HFFc6 (cell line): ENCODE data around the gene AXIN2. TPM values are rescaled to one million over a fixed set of nuclear protein-coding genes. Genes with fewer than 3 reads are reported as not detected.

Source experiments
- DNase-seq: peaks from one replicate; pipeline ENCODE4 v3.0.0-alpha.2; 2018
- H3K27ac Mint-ChIP-seq: 2 replicates; pipeline ENCODE4 v1.8.0; 2020; ENCODE audit warnings: mild to moderate bottlenecking, mixed read lengths
- H3K27me3 Mint-ChIP-seq: 2 replicates; pipeline ENCODE4 v1.8.0; 2021; ENCODE audit warnings: mild to moderate bottlenecking, moderate library complexity, mixed read lengths; ENCODE audit not compliant: insufficient read depth
- H3K36me3 Mint-ChIP-seq: 2 replicates; pipeline ENCODE4 v1.8.0; 2021; ENCODE audit warnings: low read depth, mixed read lengths
- H3K4me1 Mint-ChIP-seq: 2 replicates; pipeline ENCODE4 v1.8.0; 2020; ENCODE audit warnings: low read depth, mixed read lengths
- H3K4me3 Mint-ChIP-seq: 2 replicates; pipeline ENCODE4 v1.8.0; 2020; ENCODE audit warnings: mild to moderate bottlenecking, moderate library complexity, mixed read lengths
- H3K9me3 Mint-ChIP-seq: 2 replicates; pipeline ENCODE4 v1.8.0; 2020; ENCODE audit warnings: mild to moderate bottlenecking, mixed read lengths
- CTCF ChIP-seq: fragments of 200-600 bp; sonication (generic); IDR thresholded peaks from 2 replicates; pipeline ENCODE4 v1.5.0; 2021; ENCODE audit warnings: antibody characterized with exemption, mild to moderate bottlenecking
- total RNA-seq, 6 experiments: library from RNA; stranded (reverse); fragmentation: NEBNext Ultra II Directional; extraction: Animal tissue kit (Norgen Biotek cat#: 25700); gene quantifications; 2 replicates in 1 of 6; 3 replicates in 5 of 6; pipeline ENCODE4 v1.2.3, GENCODE V29; 2021

The AXIN2 gene
- total RNA-seq, 6 experiments from 2014 or later, result 0.17 to 0.57 (median 0.39) TPM

GRCh38 chr17:65495122-65496055 is 66.1 kb downstream of the AXIN2 start:
- no peak overlapping the region for H3K27ac Mint-ChIP-seq
- H3K9me3 Mint-ChIP-seq, result no peaks in the 10 kb centered on the region
- H3K4me3 Mint-ChIP-seq, result no peak overlapping the region
- no peaks in the 10 kb centered on the region for H3K36me3 Mint-ChIP-seq
- DNase-seq, result no peak
- no peaks in the 10 kb centered on the region for H3K4me1 Mint-ChIP-seq
- TF ChIP-seq CTCF, result no peak
- H3K27me3 Mint-ChIP-seq, result peaks cover 7% of the 10 kb centered on the region; the same call in 1 of the 2 replicates

- no peak for DNase-seq
- H3K36me3 Mint-ChIP-seq, result no peaks in the 10 kb centered on the region
- no peak for TF ChIP-seq CTCF
- H3K27ac Mint-ChIP-seq, result no peak overlapping the region
- H3K4me1 Mint-ChIP-seq, result no peaks in the 10 kb centered on the region
- H3K9me3 Mint-ChIP-seq, result no peaks in the 10 kb centered on the region
- H3K27me3 Mint-ChIP-seq, result peaks cover 3% of the 10 kb centered on the region
- no peak overlapping the region for H3K4me3 Mint-ChIP-seq
Measured at GRCh38 chr17:65489413-65490155, 71.9 kb downstream of the AXIN2 start.

GRCh38 chr17:65488665-65489064 is 72.8 kb downstream of the AXIN2 start:
- Mint-ChIP-seq H3K9me3 (no peaks in the 10 kb centered on the region), H3K4me1 (no peaks in the 10 kb centered on the region), H3K27ac (no peak overlapping the region), H3K36me3 (no peaks in the 10 kb centered on the region), H3K4me3 (no peak overlapping the region), H3K27me3 (peaks cover 3% of the 10 kb centered on the region)
- no peak for TF ChIP-seq CTCF
- no peak for DNase-seq

- Mint-ChIP-seq H3K9me3 (no peaks in the 10 kb centered on the region), H3K4me3 (no peak overlapping the region), H3K27ac (no peak overlapping the region), H3K27me3 (peaks cover 3% of the 10 kb centered on the region), H3K36me3 (no peaks in the 10 kb centered on the region), H3K4me1 (no peaks in the 10 kb centered on the region)
- no peak for TF ChIP-seq CTCF
- DNase-seq, result no peak
Measured at GRCh38 chr17:65487990-65488389, 73.5 kb downstream of the AXIN2 start.

GRCh38 chr17:65487161-65487560 is 74.3 kb downstream of the AXIN2 start:
- Mint-ChIP-seq H3K4me3 (no peak overlapping the region), H3K27me3 (peaks cover 5% of the 10 kb centered on the region), H3K36me3 (no peaks in the 10 kb centered on the region), H3K9me3 (no peaks in the 10 kb centered on the region), H3K27ac (no peak overlapping the region), H3K4me1 (no peaks in the 10 kb centered on the region)
- no peak for TF ChIP-seq CTCF
- DNase-seq, result no peak
